Sigmoid colon (tissue), 7 donors: ENCODE data around the gene CARD8. TPM values are rescaled to one million over a fixed set of nuclear protein-coding genes. Genes with fewer than 3 reads are reported as not detected.

ENCODE experiments used
- DNase-seq: peaks from one replicate; pipeline ENCODE4 v3.0.0-alpha.2; 2019
- H3K27ac ChIP-seq, 4 donors: fragments of 200-600 bp; sonication (generic); one replicate each; pipeline ENCODE4 v1.5.1; 2016 to 2019; ENCODE audit warnings: mild to moderate bottlenecking in 1 of 4
- H3K27me3 ChIP-seq, 3 donors: fragments of 200-600 bp; sonication (generic); one replicate each; pipeline ENCODE4 v1.5.1; 2019; ENCODE audit warnings: mild to moderate bottlenecking in 1 of 3
- H3K36me3 ChIP-seq, 4 donors: fragments of 200-600 bp; sonication (generic); one replicate each; pipeline ENCODE4 v1.5.1; 2016 to 2019
- H3K4me1 ChIP-seq, 4 donors: fragments of 200-600 bp; sonication (generic); one replicate each; pipeline ENCODE4 v1.5.1; 2017 to 2019
- H3K4me3 ChIP-seq, 4 donors: fragments of 200-600 bp; sonication (generic); one replicate each; pipeline ENCODE4 v1.5.1; 2017 to 2019; ENCODE audit warnings: mild to moderate bottlenecking in 2 of 4, moderate library complexity in 1 of 4
- H3K9me3 ChIP-seq, 4 donors: fragments of 200-600 bp in 3 of 4; sonication (generic) in 3 of 4; one replicate each; pipeline versions ENCODE4 v1.5.1 to v1.6.1; 2013 to 2019
- EP300 ChIP-seq, 4 donors: sonication (generic); formaldehyde crosslinking; IDR thresholded peaks; one replicate each; pipeline ENCODE4 v1.6.1; 2017; ENCODE audit warnings: antibody characterized with exemption in 4 of 4
- POLR2A ChIP-seq, 2 donors: fragments of 450-650 bp; IDR thresholded peaks; one replicate each; pipeline ENCODE4 v1.6.1; 2016; ENCODE audit warnings: antibody characterized with exemption in 2 of 2, mild to moderate bottlenecking in 2 of 2, moderate library complexity in 2 of 2
- POLR2AphosphoS5 ChIP-seq, 4 donors: sonication (generic); formaldehyde crosslinking; IDR thresholded peaks; one replicate each; pipeline ENCODE4 v1.6.1; 2017; ENCODE audit warnings: antibody characterized with exemption in 4 of 4
- WGBS, 2 donors: extraction: QIAGEN DNeasy Blood & Tissue Kit; methylation state at CpG; one replicate each; pipeline ENCODE4 v1.1.7; 2013; 5-methylcytosine and 5-hydroxymethylcytosine counted together
- intact Hi-C: fragments of 100-400 bp; cut with DNase I; formaldehyde crosslinking; loops from one replicate; pipeline ENCODE4 v1.15.1; 2023
- polyA plus RNA-seq, 3 donors: library from polyadenylated mRNA; stranded (reverse); fragments of 200-250 nt; gene quantifications; one replicate each; pipeline ENCODE4 v1.2.3, GENCODE V29; 2013
- total RNA-seq, 4 donors: library from RNA; depleted of rRNA; stranded (reverse); fragments of >200 nt; gene quantifications; one replicate each; pipeline ENCODE4 v1.1.0, GENCODE V29; 2016
- TF ChIP-seq, protein P1 (sequence below), 4 experiments: fragments of 450-650 bp in 3 of 4; fragments of 200-600 bp in 1 of 4; IDR thresholded peaks; one replicate each; pipeline ENCODE4 v1.5.1; 2016 to 2019; ENCODE audit warnings: antibody characterized with exemption in 4 of 4, mild to moderate bottlenecking in 3 of 4, moderate library complexity in 2 of 4
- donor health status: healthy with polysubstance abuse.
- donor health status: Bipolar disorder and iron deficiency.
- donor health status: healthy.

The CARD8 gene
- total and polyA plus RNA-seq, 7 donors: 6.0 to 37.7 (median 22.3) TPM

- intact Hi-C loops: no loop called here
- Histone ChIP-seq H3K27ac (no peak overlapping the region), H3K36me3 (peaks cover 0 to 35% (median 0%) of the 10 kb centered on the region in 4 donors), H3K4me3 (no peak overlapping the region), H3K27me3 (no peaks in the 10 kb centered on the region), H3K9me3 (no peaks in the 10 kb centered on the region), H3K4me1 (no peaks in the 10 kb centered on the region)
- 95 to 97% methylated on average over 5 of the region's 5 CpGs for WGBS, 2 donors
- no peak for DNase-seq
- TF ChIP-seq, protein P1, sequence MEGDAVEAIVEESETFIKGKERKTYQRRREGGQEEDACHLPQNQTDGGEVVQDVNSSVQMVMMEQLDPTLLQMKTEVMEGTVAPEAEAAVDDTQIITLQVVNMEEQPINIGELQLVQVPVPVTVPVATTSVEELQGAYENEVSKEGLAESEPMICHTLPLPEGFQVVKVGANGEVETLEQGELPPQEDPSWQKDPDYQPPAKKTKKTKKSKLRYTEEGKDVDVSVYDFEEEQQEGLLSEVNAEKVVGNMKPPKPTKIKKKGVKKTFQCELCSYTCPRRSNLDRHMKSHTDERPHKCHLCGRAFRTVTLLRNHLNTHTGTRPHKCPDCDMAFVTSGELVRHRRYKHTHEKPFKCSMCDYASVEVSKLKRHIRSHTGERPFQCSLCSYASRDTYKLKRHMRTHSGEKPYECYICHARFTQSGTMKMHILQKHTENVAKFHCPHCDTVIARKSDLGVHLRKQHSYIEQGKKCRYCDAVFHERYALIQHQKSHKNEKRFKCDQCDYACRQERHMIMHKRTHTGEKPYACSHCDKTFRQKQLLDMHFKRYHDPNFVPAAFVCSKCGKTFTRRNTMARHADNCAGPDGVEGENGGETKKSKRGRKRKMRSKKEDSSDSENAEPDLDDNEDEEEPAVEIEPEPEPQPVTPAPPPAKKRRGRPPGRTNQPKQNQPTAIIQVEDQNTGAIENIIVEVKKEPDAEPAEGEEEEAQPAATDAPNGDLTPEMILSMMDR (IDR thresholded peaks at IDR 0.05): no peak
- TF ChIP-seq POLR2AphosphoS5 (IDR thresholded peaks at IDR 0.05) (no peak), EP300 (IDR thresholded peaks at IDR 0.05) (no peak), POLR2A (IDR thresholded peaks at IDR 0.05) (no peak)
Measured at GRCh38 chr19:48213959-48214358, 41.8 kb downstream of the CARD8 start.

DNA sequence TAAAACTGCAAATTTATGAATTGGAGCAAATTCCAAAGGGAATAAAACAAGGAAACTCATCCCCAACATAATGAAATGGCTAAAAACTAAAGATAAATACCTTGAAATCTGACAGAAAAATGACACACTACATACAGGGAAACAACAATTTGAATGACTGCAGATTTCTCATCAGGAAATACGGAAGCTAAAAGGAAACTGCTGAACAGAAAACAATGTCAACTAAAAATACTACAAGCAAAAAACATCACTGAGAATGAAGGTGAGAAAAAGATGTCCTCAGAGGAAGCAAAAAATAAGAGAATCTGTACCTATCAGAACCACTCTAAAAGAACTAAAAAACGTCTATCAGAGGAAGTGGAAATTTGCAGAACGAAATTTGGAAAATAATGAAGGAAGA lies 45.7 kb downstream of the CARD8 start:
- 82 to 90% methylated on average over 3 of the region's 3 CpGs for WGBS, 2 donors
- H3K27ac ChIP-seq: no peak overlapping the region
- intact Hi-C loops: no loop called here
- no peaks in the 10 kb centered on the region for H3K27me3 ChIP-seq
- DNase-seq: no peak
- TF ChIP-seq POLR2AphosphoS5 (IDR thresholded peaks at IDR 0.05) (no peak), POLR2A (IDR thresholded peaks at IDR 0.05) (no peak), EP300 (IDR thresholded peaks at IDR 0.05) (no peak)
- TF ChIP-seq, protein P1 (IDR thresholded peaks at IDR 0.05): no peak
- H3K4me3 ChIP-seq: no peak overlapping the region
- peaks cover 0 to 22% (median 0%) of the 10 kb centered on the region in 4 donors for H3K36me3 ChIP-seq
- no peaks in the 10 kb centered on the region for H3K9me3 ChIP-seq
- H3K4me1 ChIP-seq: peaks cover 0 to 3% (median 2%) of the 10 kb centered on the region in 4 donors

GRCh38 chr19:48206397-48207093 lies 49.2 kb downstream of the CARD8 start:
- Histone ChIP-seq H3K4me3 (no peak overlapping the region), H3K4me1 (peaks cover 0 to 21% (median 15%) of the 10 kb centered on the region in 4 donors), H3K27me3 (no peaks in the 10 kb centered on the region), H3K36me3 (peaks cover 0 to 10% (median 0%) of the 10 kb centered on the region in 4 donors), H3K27ac (no peak overlapping the region), H3K9me3 (no peaks in the 10 kb centered on the region)
- whole genome bisulfite sequencing, 2 donors: 84 to 89% methylated on average over 9 of the region's 9 CpGs
- intact Hi-C loops: no loop called here
- TF ChIP-seq POLR2AphosphoS5 (IDR thresholded peaks at IDR 0.05) (no peak), POLR2A (IDR thresholded peaks at IDR 0.05) (no peak), EP300 (IDR thresholded peaks at IDR 0.05) (no peak)
- TF ChIP-seq, protein P1 (IDR thresholded peaks at IDR 0.05): no peak
- DNase-seq: no peak

- Histone ChIP-seq H3K4me1 (peaks cover 0 to 21% (median 15%) of the 10 kb centered on the region in 4 donors), H3K27me3 (no peaks in the 10 kb centered on the region), H3K27ac (peak overlapping the region; percentile 77 to 79 (median 78)), H3K36me3 (no peaks in the 10 kb centered on the region), H3K4me3 (peak overlapping the region; percentile 61 to 76 (median 68)), H3K9me3 (no peaks in the 10 kb centered on the region)
- peak; percentile 96 for DNase-seq
- WGBS, 2 donors: 0% methylated on average over 34 of the region's 34 CpGs
- intact Hi-C loops: loop anchor here (2.0 to 5.0 kb wide), 2 partner anchors 33 to 58 kb away; partner anchors contain the start of genes LIG1 and ZSWIM9
- TF ChIP-seq POLR2AphosphoS5 (IDR thresholded peaks at IDR 0.05) (peak; percentile 46 to 84 (median 62)), EP300 (IDR thresholded peaks at IDR 0.05) (no peak), POLR2A (IDR thresholded peaks at IDR 0.05) (peak in 1 of 2 donors; percentile 35)
- TF ChIP-seq, protein P1 (IDR thresholded peaks at IDR 0.05): no peak
Measured at GRCh38 chr19:48203794-48204628, 51.7 kb downstream of the CARD8 start.
